PFSK-1 (cell line): ENCODE measurements around the gene RPUSD1.

ENCODE experiments used
- FOXP2 ChIP-seq: optimal IDR thresholded peaks from 2 replicates; pipeline ENCODE3; 2011; ENCODE audit warnings: borderline replicate concordance, control low read depth, inconsistent platforms; ENCODE audit not compliant: insufficient read depth; ENCODE audit errors: extremely low read length, extremely low read depth
- POLR2AphosphoS5 ChIP-seq: IDR thresholded peaks from 2 replicates; pipeline ENCODE4 v1.6.1; 2012; ENCODE audit warnings: low read depth, mild to moderate bottlenecking, control low read depth, low read length, moderate library complexity
- REST ChIP-seq, 2 experiments: IDR thresholded peaks; 2 replicates each; pipeline versions ENCODE4 v1.6.1 to v1.8.0; 2011 to 2012; ENCODE audit warnings: low read depth in 2 of 2, low read length in 2 of 2, control low read depth in 1 of 2, inconsistent platforms in 1 of 2, mild to moderate bottlenecking in 1 of 2, moderate library complexity in 1 of 2; ENCODE audit not compliant: insufficient read depth in 1 of 2
- SIN3A ChIP-seq: IDR thresholded peaks from 2 replicates; pipeline ENCODE4 v1.6.1; 2012; ENCODE audit warnings: mild to moderate bottlenecking, low read length, moderate library complexity, borderline replicate concordance; ENCODE audit not compliant: insufficient read depth
- TAF1 ChIP-seq: IDR thresholded peaks from 2 replicates; pipeline ENCODE4 v1.6.1; 2012; ENCODE audit warnings: low read length, control low read depth, borderline replicate concordance; ENCODE audit not compliant: insufficient read depth

The RPUSD1 gene

GRCh38 chr16:822909-823297 is 34.7 kb upstream of the RPUSD1 start:
- TF ChIP-seq SIN3A (no peak), FOXP2 (no peak), TAF1 (no peak), POLR2AphosphoS5 (no peak), REST (IDR thresholded peaks at IDR 0.05; ENCODE audit: insufficient read depth in 1 of 2, low read depth in 2 of 2, low read length in 2 of 2) (no peak)

GRCh38 chr16:822174-822908 is 34.2 kb upstream of the RPUSD1 start:
- TF ChIP-seq FOXP2, result no peak
- TF ChIP-seq SIN3A, result no peak
- TF ChIP-seq TAF1, result no peak
- no peak for TF ChIP-seq POLR2AphosphoS5
- no peak for TF ChIP-seq REST (IDR thresholded peaks at IDR 0.05; ENCODE audit: insufficient read depth in 1 of 2, low read depth in 2 of 2, low read length in 2 of 2)

DNA sequence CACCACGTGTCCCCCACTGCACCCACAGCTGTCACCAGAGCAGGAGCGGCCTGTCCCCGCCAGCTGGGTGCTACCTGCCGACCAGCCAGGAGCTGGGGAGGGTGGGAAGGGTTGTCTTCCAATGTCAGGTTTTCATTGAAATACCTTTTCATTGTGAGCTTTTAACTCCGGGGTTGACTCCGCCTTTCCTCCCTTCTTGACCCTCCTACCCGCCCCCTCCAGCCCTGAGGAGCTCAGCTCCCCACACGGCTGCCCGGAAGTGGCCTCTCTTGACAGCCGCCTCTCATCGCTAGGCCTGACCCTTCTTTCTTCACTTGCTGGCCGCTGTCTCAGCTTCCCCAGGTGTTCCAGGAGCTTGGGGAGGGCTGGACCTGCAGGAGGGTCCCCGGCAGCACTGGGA is 33.6 kb upstream of the RPUSD1 start:
- no peak for TF ChIP-seq POLR2AphosphoS5
- TF ChIP-seq REST (IDR thresholded peaks at IDR 0.05; ENCODE audit: insufficient read depth in 1 of 2, low read depth in 2 of 2, low read length in 2 of 2), result no peak
- TF ChIP-seq FOXP2, result no peak
- no peak for TF ChIP-seq TAF1
- no peak for TF ChIP-seq SIN3A

- TF ChIP-seq FOXP2, result no peak
- TF ChIP-seq SIN3A, result no peak
- no peak for TF ChIP-seq TAF1
- TF ChIP-seq POLR2AphosphoS5, result no peak
Observed at GRCh38 chr16:820748-821147, 32.6 kb upstream of the RPUSD1 start.

- no peak for TF ChIP-seq FOXP2
- no peak for TF ChIP-seq SIN3A
- no peak for TF ChIP-seq TAF1
- TF ChIP-seq POLR2AphosphoS5, result no peak
- TF ChIP-seq REST (IDR thresholded peaks at IDR 0.05; ENCODE audit: insufficient read depth in 1 of 2, low read depth in 2 of 2, low read length in 2 of 2), result no peak
Observed at GRCh38 chr16:819336-820043, 31.3 kb upstream of the RPUSD1 start.
